ENCODE results near the gene GALNTL6. TPM values are rescaled to one million over a fixed set of nuclear protein-coding genes. Genes with fewer than 3 reads are reported as not detected.

The GALNTL6 gene
- total RNA-seq, 2 donors from 2014 or later: 0.71 TPM; not detected in 1

DNA sequence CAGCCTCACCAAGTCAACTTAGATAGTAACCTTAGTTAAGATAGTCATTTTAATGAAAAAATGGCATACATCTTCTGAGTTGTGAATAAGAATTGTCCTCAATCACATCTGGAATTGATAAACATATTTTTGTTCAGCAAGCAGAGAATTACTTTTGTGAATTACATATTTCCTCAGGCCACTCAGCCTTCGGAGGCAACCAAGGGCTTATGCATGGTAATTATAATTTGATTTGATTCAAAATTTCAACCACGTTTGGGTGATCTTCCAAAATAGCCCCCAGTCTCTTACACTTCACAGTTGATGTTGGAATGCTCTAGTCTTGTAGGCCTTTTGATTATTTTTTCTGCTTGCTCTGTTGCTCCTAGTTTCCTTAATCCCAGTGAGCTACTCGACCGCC lies 63.4 kb downstream of the GALNTL6 start:
- Mint-ChIP-seq H3K36me3 (ENCODE audit: low read depth) (no peaks in the 10 kb centered on the region), H3K4me1 (peaks cover 12% of the 10 kb centered on the region), H3K4me3 (no peak overlapping the region), H3K27me3 (ENCODE audit: insufficient read depth) (no peaks in the 10 kb centered on the region), H3K9me3 (no peaks in the 10 kb centered on the region), H3K27ac (no peak overlapping the region)
- no peak overlapping the region for H3K4me3 ChIP-seq (ENCODE audit: low read length)
- WGBS, 2 experiments (ENCODE audit: insufficient coverage in 1 of 2, insufficient read length in 1 of 2): 88 to 100% methylated on average over 1 to 4 of the region's 4 CpGs
- no peaks in the 10 kb centered on the region for H3K9me3 ChIP-seq (ENCODE audit: control insufficient read depth, low read length)
- H3K36me3 ChIP-seq (ENCODE audit: control insufficient read depth, insufficient read depth, low read length): no peaks in the 10 kb centered on the region
- H3K27ac ChIP-seq (ENCODE audit: low read depth, low read length): no peak overlapping the region
- H3K27me3 ChIP-seq (ENCODE audit: control insufficient read depth, insufficient read depth, low read length, poor library complexity, severe bottlenecking): no peaks in the 10 kb centered on the region
- peaks cover 6% of the 10 kb centered on the region for H3K4me1 ChIP-seq (ENCODE audit: control insufficient read depth, insufficient read depth, low read length)
- H3K9ac ChIP-seq (ENCODE audit: extremely low read depth, low read length, poor library complexity, severe bottlenecking): no peak overlapping the region
- TF ChIP-seq, protein P1, sequence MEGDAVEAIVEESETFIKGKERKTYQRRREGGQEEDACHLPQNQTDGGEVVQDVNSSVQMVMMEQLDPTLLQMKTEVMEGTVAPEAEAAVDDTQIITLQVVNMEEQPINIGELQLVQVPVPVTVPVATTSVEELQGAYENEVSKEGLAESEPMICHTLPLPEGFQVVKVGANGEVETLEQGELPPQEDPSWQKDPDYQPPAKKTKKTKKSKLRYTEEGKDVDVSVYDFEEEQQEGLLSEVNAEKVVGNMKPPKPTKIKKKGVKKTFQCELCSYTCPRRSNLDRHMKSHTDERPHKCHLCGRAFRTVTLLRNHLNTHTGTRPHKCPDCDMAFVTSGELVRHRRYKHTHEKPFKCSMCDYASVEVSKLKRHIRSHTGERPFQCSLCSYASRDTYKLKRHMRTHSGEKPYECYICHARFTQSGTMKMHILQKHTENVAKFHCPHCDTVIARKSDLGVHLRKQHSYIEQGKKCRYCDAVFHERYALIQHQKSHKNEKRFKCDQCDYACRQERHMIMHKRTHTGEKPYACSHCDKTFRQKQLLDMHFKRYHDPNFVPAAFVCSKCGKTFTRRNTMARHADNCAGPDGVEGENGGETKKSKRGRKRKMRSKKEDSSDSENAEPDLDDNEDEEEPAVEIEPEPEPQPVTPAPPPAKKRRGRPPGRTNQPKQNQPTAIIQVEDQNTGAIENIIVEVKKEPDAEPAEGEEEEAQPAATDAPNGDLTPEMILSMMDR (conservative IDR thresholded peaks at IDR 0.05): no peak
- no peak for DNase-seq

DNA sequence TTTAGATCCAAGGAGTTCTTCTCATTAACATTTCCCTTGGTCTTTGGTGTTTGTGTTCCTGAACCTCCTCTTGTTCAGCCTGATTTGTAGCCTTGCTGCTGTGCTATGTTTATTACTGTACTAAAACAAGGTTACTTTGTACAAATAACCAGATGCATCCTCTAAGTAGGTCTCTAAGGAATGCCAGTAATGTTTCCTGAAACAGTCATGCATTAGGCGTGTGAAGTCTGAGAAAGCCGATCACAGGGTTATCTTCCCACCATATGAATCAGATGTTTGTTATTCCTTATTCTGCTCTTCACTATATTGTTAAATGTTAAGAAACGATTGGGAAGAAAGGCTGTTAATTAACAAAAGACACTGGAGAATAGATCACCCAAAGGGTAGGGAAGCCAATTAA lies 66.9 kb downstream of the GALNTL6 start:
- H3K27ac Mint-ChIP-seq: no peak overlapping the region
- H3K36me3 Mint-ChIP-seq (ENCODE audit: low read depth): no peaks in the 10 kb centered on the region
- Histone ChIP-seq H3K9ac (ENCODE audit: extremely low read depth, low read length, poor library complexity, severe bottlenecking) (no peak overlapping the region), H3K4me1 (ENCODE audit: control insufficient read depth, insufficient read depth, low read length) (peaks cover 10% of the 10 kb centered on the region), H3K9me3 (ENCODE audit: control insufficient read depth, low read length) (no peaks in the 10 kb centered on the region), H3K4me3 (ENCODE audit: low read length) (no peak overlapping the region), H3K36me3 (ENCODE audit: control insufficient read depth, insufficient read depth, low read length) (no peaks in the 10 kb centered on the region), H3K27me3 (ENCODE audit: control insufficient read depth, insufficient read depth, low read length, poor library complexity, severe bottlenecking) (no peaks in the 10 kb centered on the region), H3K27ac (ENCODE audit: low read depth, low read length) (no peak overlapping the region)
- DNase-seq: no peak
- WGBS, 2 experiments (ENCODE audit: insufficient coverage in 1 of 2, insufficient read length in 1 of 2): 80 to 90% methylated on average over 1 to 3 of the region's 3 CpGs
- no peaks in the 10 kb centered on the region for H3K27me3 Mint-ChIP-seq (ENCODE audit: insufficient read depth)
- no peaks in the 10 kb centered on the region for H3K9me3 Mint-ChIP-seq
- H3K4me3 Mint-ChIP-seq: no peak overlapping the region
- peaks cover 17% of the 10 kb centered on the region for H3K4me1 Mint-ChIP-seq
- TF ChIP-seq, protein P1 (conservative IDR thresholded peaks at IDR 0.05): no peak

DNA sequence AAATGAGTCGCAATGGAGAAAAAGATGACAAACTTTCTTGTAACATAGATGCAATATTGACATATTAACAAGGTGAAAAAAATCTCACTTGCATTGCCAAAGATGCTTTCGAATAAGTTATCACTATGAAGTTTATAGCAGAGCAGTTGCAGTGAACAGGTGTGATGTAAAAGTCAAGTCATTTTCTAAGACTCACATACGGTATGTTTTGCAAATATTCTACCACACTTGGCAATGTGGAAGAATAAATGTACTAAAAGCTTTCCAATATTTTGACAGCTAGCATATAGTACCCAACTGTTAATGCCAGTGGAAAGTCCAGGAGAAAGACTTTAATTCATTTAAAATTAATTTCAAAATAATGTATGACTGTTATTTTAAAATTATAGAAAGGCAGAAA lies 76.5 kb downstream of the GALNTL6 start:
- Histone ChIP-seq H3K4me3 (ENCODE audit: low read length) (no peak overlapping the region), H3K36me3 (ENCODE audit: control insufficient read depth, insufficient read depth, low read length) (no peaks in the 10 kb centered on the region), H3K27me3 (ENCODE audit: control insufficient read depth, insufficient read depth, low read length, poor library complexity, severe bottlenecking) (no peaks in the 10 kb centered on the region), H3K9me3 (ENCODE audit: control insufficient read depth, low read length) (peaks cover 8% of the 10 kb centered on the region), H3K4me1 (ENCODE audit: control insufficient read depth, insufficient read depth, low read length) (no peaks in the 10 kb centered on the region), H3K27ac (ENCODE audit: low read depth, low read length) (no peak overlapping the region), H3K9ac (ENCODE audit: extremely low read depth, low read length, poor library complexity, severe bottlenecking) (no peak overlapping the region)
- Mint-ChIP-seq H3K27me3 (ENCODE audit: insufficient read depth) (no peaks in the 10 kb centered on the region), H3K4me1 (peaks cover 3% of the 10 kb centered on the region), H3K27ac (no peak overlapping the region), H3K4me3 (no peak overlapping the region), H3K36me3 (ENCODE audit: low read depth) (no peaks in the 10 kb centered on the region), H3K9me3 (no peaks in the 10 kb centered on the region)
- TF ChIP-seq, protein P1 (conservative IDR thresholded peaks at IDR 0.05): no peak
- DNase-seq: no peak
- 94 to 100% methylated on average over 1 to 3 of the region's 3 CpGs for WGBS, 2 experiments (ENCODE audit: insufficient coverage in 1 of 2, insufficient read length in 1 of 2)

Data from endodermal cell (in vitro differentiated cells).